KMS-11 (cell line): ENCODE data around the gene ZNF558.

Experiments
- H2AFZ ChIP-seq: fragments of 200-600 bp; sonication (generic); 2 replicates; pipeline ENCODE4 v1.6.1; 2016; ENCODE audit warnings: antibody characterized with exemption, mixed run types, low read depth
- H3K27ac ChIP-seq: fragments of 200-600 bp; sonication (generic); 2 replicates; pipeline ENCODE4 v1.6.1; 2016; ENCODE audit warnings: mild to moderate bottlenecking, mixed run types
- H3K27me3 ChIP-seq: fragments of 200-600 bp; sonication (generic); 2 replicates; pipeline ENCODE4 v1.6.1; 2017; ENCODE audit warnings: mild to moderate bottlenecking, low read depth, mixed run types, moderate library complexity; ENCODE audit not compliant: insufficient read depth
- H3K36me3 ChIP-seq: fragments of 200-600 bp; sonication (generic); 2 replicates; pipeline ENCODE4 v1.6.1; 2017; ENCODE audit warnings: mild to moderate bottlenecking, mixed run types; ENCODE audit not compliant: insufficient read depth
- H3K4me1 ChIP-seq: fragments of 200-600 bp; sonication (generic); 2 replicates; pipeline ENCODE4 v1.6.1; 2016; ENCODE audit warnings: mild to moderate bottlenecking, low read depth, mixed run types; ENCODE audit not compliant: poor library complexity, severe bottlenecking
- H3K4me2 ChIP-seq: fragments of 200-600 bp; sonication (generic); 2 replicates; pipeline ENCODE4 v1.7.0; 2016; ENCODE audit warnings: mild to moderate bottlenecking, mixed run types
- H3K4me3 ChIP-seq: fragments of 200-600 bp; sonication (generic); IDR thresholded peaks from 2 replicates; pipeline ENCODE4 v1.6.1; 2017; ENCODE audit warnings: low read depth, low read length, mixed read lengths; ENCODE audit not compliant: insufficient read depth
- H3K79me2 ChIP-seq: fragments of 200-600 bp; sonication (generic); 2 replicates; pipeline ENCODE4 v1.6.1; 2016; ENCODE audit warnings: low read depth, mixed run types; ENCODE audit not compliant: insufficient read depth
- H3K9ac ChIP-seq: fragments of 200-600 bp; sonication (generic); 2 replicates; pipeline ENCODE4 v1.6.1; 2016; ENCODE audit warnings: mild to moderate bottlenecking, mixed run types
- H4K20me1 ChIP-seq: fragments of 200-600 bp; sonication (generic); 2 replicates; pipeline ENCODE4 v1.6.1; 2016; ENCODE audit warnings: mild to moderate bottlenecking, mixed run types; ENCODE audit not compliant: insufficient read depth
- TF ChIP-seq, protein P1 (sequence below): fragments of 200-600 bp; sonication (generic); conservative IDR thresholded peaks from 2 replicates; pipeline ENCODE4 v1.6.1; 2017; ENCODE audit warnings: low read depth, mild to moderate bottlenecking, antibody characterized with exemption, low read length, moderate library complexity, mixed read lengths

The ZNF558 gene

DNA sequence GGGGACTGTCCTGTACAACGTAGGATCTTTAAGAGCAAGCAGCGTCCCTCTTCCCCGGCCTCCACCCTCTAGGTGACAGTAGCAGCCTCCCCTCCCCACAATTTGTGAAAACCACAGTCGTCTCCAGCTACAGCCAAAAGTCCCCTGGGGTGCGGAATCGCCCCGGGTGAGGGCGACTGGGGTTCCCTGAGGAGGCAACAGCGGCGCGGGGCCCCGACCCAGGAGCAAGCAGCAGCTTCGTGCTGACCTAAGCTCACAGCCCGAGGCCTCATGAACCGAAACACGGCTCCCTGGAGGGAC, 322 bp downstream of the ZNF558 start:
- Histone ChIP-seq H3K4me2 (peak overlapping the region; percentile 71), H3K4me1 (peaks cover 4% of the 10 kb centered on the region), H3K27me3 (peaks cover 14% of the 10 kb centered on the region; the same call in 1 of the 2 replicates), H3K4me3 (no peak overlapping the region), H4K20me1 (no peaks in the 10 kb centered on the region), H3K27ac (peak overlapping the region; percentile 91), H3K9ac (peak overlapping the region; percentile 85), H3K36me3 (no peaks in the 10 kb centered on the region), H2AFZ (peak overlapping the region; percentile 88), H3K79me2 (no peaks in the 10 kb centered on the region)
- TF ChIP-seq, protein P1, sequence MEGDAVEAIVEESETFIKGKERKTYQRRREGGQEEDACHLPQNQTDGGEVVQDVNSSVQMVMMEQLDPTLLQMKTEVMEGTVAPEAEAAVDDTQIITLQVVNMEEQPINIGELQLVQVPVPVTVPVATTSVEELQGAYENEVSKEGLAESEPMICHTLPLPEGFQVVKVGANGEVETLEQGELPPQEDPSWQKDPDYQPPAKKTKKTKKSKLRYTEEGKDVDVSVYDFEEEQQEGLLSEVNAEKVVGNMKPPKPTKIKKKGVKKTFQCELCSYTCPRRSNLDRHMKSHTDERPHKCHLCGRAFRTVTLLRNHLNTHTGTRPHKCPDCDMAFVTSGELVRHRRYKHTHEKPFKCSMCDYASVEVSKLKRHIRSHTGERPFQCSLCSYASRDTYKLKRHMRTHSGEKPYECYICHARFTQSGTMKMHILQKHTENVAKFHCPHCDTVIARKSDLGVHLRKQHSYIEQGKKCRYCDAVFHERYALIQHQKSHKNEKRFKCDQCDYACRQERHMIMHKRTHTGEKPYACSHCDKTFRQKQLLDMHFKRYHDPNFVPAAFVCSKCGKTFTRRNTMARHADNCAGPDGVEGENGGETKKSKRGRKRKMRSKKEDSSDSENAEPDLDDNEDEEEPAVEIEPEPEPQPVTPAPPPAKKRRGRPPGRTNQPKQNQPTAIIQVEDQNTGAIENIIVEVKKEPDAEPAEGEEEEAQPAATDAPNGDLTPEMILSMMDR: no peak

DNA sequence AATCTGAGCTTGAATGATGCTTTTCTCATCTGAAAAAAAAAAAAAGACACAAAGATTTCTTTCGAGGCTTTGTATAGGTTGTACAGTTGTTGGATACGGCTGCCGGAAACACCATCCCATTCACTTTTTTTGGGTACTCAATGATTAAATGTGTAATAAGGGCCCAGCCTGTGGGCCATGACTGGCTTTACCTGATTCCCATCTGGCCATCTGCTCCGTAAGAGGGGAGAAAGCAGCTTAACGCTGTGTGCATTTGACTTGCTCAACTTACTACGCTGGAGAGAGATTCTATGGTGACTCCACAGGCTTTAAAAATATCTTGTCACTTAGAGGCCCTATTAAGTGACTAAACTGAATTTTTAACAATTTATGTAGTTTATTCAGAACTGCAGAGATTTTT, 731 bp downstream of the ZNF558 start:
- H3K27ac ChIP-seq: peak overlapping the region; percentile 91; the same call in 1 of the 2 replicates
- no peak overlapping the region for H3K4me3 ChIP-seq
- no peaks in the 10 kb centered on the region for H3K36me3 ChIP-seq
- TF ChIP-seq, protein P1: 0 out of 2 replicates have a peak, but pooled peaks have one; percentile 5
- H3K4me1 ChIP-seq: peaks cover 4% of the 10 kb centered on the region
- no peaks in the 10 kb centered on the region for H3K79me2 ChIP-seq
- no peaks in the 10 kb centered on the region for H4K20me1 ChIP-seq
- H3K9ac ChIP-seq: peak overlapping the region; percentile 85; the same call in 1 of the 2 replicates
- peak overlapping the region; percentile 71 for H3K4me2 ChIP-seq
- H2AFZ ChIP-seq: peak overlapping the region; percentile 88; the same call in 1 of the 2 replicates
- peaks cover 12% of the 10 kb centered on the region; the same call in 1 of the 2 replicates for H3K27me3 ChIP-seq

DNA sequence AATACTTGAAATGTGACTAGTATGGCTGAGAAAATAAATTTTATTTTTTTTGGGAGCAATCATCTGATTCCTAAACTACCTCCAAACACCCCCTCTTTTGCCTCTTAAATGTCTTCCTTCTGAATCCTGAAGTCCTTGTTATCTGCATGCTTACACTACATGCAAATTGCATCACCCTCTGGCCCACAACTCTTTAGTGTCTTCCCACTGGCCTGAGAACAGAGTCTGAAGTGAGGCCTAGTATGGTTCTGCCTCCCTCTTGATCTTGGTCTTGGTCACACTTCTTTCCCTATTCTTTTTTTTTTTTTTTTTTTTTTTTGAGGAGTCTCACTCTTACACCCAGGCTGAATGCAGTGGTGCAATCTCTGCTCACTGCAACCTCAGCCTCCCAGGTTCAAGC, 4.8 kb downstream of the ZNF558 start:
- TF ChIP-seq, protein P1: no peak
- Histone ChIP-seq H4K20me1 (no peaks in the 10 kb centered on the region), H3K79me2 (no peaks in the 10 kb centered on the region), H3K9ac (no peak overlapping the region), H3K27me3 (no peaks in the 10 kb centered on the region), H3K4me2 (no peak overlapping the region), H2AFZ (no peak overlapping the region), H3K36me3 (no peaks in the 10 kb centered on the region), H3K4me1 (peaks cover 4% of the 10 kb centered on the region), H3K4me3 (no peak overlapping the region), H3K27ac (no peak overlapping the region)

DNA sequence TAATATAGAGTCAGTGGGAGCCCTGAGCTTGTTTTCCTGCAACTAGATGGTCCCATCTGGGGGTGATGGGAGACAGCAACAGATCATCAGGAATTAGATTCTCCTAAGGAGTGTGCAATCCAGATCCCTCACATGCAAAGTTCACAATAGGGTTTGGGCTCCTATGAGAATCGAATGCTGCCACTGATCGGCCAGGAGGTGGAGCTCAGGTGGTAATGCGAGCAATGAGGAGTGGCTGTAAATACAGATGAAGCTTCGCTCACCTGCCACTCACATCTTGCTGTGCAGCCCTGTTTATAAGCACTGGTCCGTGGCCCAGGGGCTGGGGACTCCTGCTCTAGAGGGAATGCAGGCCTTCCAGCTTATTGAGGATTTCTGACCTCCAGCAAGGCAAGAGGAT, 5.7 kb downstream of the ZNF558 start:
- H3K4me1 ChIP-seq: peaks cover 2% of the 10 kb centered on the region
- no peak overlapping the region for H3K4me2 ChIP-seq
- no peaks in the 10 kb centered on the region for H3K27me3 ChIP-seq
- no peak overlapping the region for H3K27ac ChIP-seq
- TF ChIP-seq, protein P1: no peak
- no peak overlapping the region for H3K9ac ChIP-seq
- no peak overlapping the region for H2AFZ ChIP-seq
- H3K4me3 ChIP-seq: no peak overlapping the region
- H3K36me3 ChIP-seq: no peaks in the 10 kb centered on the region
- H3K79me2 ChIP-seq: no peaks in the 10 kb centered on the region
- no peaks in the 10 kb centered on the region for H4K20me1 ChIP-seq
